Esophagus squamous epithelium (tissue), 4 donors: Measurements from ENCODE around the gene UBE2G2.

ENCODE experiments used
- CTCF ChIP-seq, 6 experiments: fragments of 450-650 bp in 4 of 6; fragments of 200-600 bp in 2 of 6; sonication (generic) in 2 of 6; IDR thresholded peaks; one replicate each; pipeline ENCODE4 v1.5.1; 2016 to 2019; ENCODE audit warnings: antibody characterized with exemption in 6 of 6, mild to moderate bottlenecking in 4 of 6, moderate library complexity in 4 of 6
- POLR2A ChIP-seq, 4 donors: fragments of 450-650 bp; IDR thresholded peaks; one replicate each; pipeline ENCODE4 v1.6.1; 2017; ENCODE audit warnings: antibody characterized with exemption in 4 of 4, mild to moderate bottlenecking in 4 of 4, moderate library complexity in 3 of 4

- TF ChIP-seq CTCF (IDR thresholded peaks at IDR 0.05) (peak in 1 of 6 experiments; percentile 9), POLR2A (IDR thresholded peaks at IDR 0.05) (peak in 3 of 4 donors; percentile 36 to 95 (median 91))
Measured at GRCh38 chr21:44817914-44818639, 16.5 kb upstream of the UBE2G2 start, which contains the start of gene SUMO3.
